ENCODE measurements around the gene ZBTB9.

ZBTB9 gene

DNA sequence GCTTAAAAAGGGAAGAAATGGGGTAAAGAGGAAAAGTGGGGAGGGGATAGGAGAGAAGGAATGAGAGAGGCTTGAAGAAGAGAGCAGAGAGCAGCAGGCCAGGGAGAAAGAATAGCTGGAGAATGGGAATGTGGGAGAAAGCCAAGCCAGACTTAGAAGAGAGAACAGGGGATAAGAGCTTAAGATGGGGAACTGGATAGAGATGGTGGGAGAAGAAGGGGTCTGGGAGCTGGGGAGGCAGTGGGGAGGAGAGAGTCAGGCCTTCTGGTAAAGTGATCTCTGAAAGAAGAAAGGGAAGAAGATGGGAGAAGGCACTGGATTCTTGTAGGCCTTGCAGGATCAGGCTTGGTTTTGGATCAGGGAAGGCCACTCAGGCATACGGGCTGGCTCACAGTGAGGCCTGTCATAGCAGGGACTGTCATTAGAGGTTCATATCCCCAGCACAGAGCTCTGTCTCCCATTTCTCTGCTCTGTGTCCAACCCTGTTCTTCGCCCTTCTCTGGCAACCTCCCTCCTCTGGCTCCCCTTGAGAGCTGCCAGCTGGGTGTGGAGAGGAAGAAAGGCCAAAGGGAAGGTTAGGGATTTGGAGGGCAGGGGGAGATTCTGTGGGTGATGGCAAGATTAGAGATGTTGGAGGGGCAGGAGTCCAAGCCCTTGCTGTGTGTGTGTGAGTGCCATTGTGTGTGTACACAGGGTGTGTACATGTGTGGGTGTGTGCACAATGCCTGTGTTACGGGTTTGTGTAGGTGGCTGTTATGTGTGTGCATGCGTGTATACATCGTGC lies 25.2 kb upstream of the ZBTB9 start:
- TF ChIP-seq Cebpa-rat (IDR thresholded peaks at IDR 0.05) = no peak
- Histone ChIP-seq H3K27ac (peak overlapping the region in 6 of 11 experiments; percentile 6 to 70 (median 44); a peak in 9 of 22 replicates), H3K27me3 (no peaks in the 10 kb centered on the region), H3K36me3 (peaks cover 0 to 2% (median 0%) of the 10 kb centered on the region in 11 experiments; a peak in 1 of 22 replicates), H3K4me1 (peaks cover 75 to 84% (median 78%) of the 10 kb centered on the region in 10 experiments), H3K4me3 (peak overlapping the region in 9 of 10 experiments; percentile 64 to 80 (median 72); a peak in 17 of 20 replicates), H3K9ac (peak overlapping the region in 10 of 11 experiments; percentile 38 to 82 (median 70); a peak in 16 of 22 replicates), H4K20me1 (peaks cover 0 to 14% (median 0%) of the 10 kb centered on the region in 11 experiments; a peak in 4 of 22 replicates), H3K4me2 (peak overlapping the region; percentile 83 to 100 (median 98)), H3K9me3 (replicated peaks in 1 of 11) (no peaks in the 10 kb centered on the region)

DNA sequence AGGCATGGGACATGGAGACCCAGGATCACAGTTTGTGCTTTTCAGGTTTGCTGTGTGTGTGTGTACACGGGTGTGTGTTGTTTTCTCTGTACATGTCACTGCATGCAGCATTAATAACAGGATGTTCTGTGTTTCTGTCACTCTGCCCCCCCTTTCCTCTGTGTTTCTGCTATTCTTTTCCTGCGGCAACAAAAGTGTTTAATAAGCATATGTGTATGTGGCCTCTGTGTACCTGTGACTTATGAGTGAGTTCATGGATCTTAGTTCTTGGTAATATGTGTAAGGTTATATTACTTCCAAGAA lies 24.7 kb upstream of the ZBTB9 start:
- no peak for TF ChIP-seq Cebpa-rat (IDR thresholded peaks at IDR 0.05)
- Histone ChIP-seq H3K9me3 (replicated peaks in 1 of 11) (no peaks in the 10 kb centered on the region), H3K27ac (peak overlapping the region in 3 of 11 experiments; percentile 66 to 70 (median 69); a peak in 1 of 22 replicates), H4K20me1 (peaks cover 0 to 14% (median 0%) of the 10 kb centered on the region in 11 experiments; a peak in 4 of 22 replicates), H3K4me2 (peak overlapping the region; percentile 83 to 100 (median 98)), H3K9ac (peak overlapping the region in 7 of 11 experiments; percentile 39 to 82 (median 74); a peak in 10 of 22 replicates), H3K4me1 (peaks cover 75 to 84% (median 78%) of the 10 kb centered on the region in 10 experiments), H3K27me3 (no peaks in the 10 kb centered on the region), H3K36me3 (peaks cover 0 to 7% (median 3%) of the 10 kb centered on the region in 11 experiments; a peak in 8 of 22 replicates), H3K4me3 (peak overlapping the region in 3 of 10 experiments; percentile 72 to 74 (median 73); a peak in 4 of 20 replicates)

DNA sequence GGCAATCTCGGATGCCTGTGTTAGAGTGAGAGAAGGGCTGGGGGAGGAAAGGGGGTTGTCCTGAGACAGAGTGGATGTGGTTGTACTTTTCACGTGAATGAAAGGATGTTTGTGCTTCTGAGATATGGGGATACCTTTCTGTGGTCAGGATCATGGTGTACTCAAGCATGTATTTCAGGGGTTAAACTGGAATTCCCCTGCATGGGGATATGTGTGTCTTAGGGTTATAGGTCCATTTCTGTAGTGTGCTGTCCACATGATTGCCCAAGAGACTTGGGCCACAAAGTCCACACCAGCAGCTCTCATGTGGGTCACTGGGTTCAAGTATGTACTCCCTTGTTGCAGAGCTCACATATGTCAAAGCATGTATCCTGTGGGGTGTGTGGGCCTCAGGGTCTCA lies 24.0 kb upstream of the ZBTB9 start:
- H3K9ac ChIP-seq = peak overlapping the region in 5 of 11 experiments; percentile 1 to 82 (median 71); a peak in 8 of 22 replicates
- peaks cover 0 to 14% (median 0%) of the 10 kb centered on the region in 11 experiments; a peak in 4 of 22 replicates for H4K20me1 ChIP-seq
- peaks cover 3 to 12% (median 9%) of the 10 kb centered on the region in 11 experiments; a peak in 21 of 22 replicates for H3K36me3 ChIP-seq
- H3K9me3 ChIP-seq (replicated peaks in 1 of 11) = no peaks in the 10 kb centered on the region
- peak overlapping the region in 5 of 11 experiments; percentile 16 to 64 (median 28); a peak in 7 of 22 replicates for H3K27ac ChIP-seq
- peaks cover 72 to 83% (median 78%) of the 10 kb centered on the region in 10 experiments for H3K4me1 ChIP-seq
- no peak for TF ChIP-seq Cebpa-rat (IDR thresholded peaks at IDR 0.05)
- H3K4me2 ChIP-seq = peak overlapping the region; percentile 83 to 100 (median 98)
- H3K27me3 ChIP-seq = no peaks in the 10 kb centered on the region
- H3K4me3 ChIP-seq = peak overlapping the region in 5 of 10 experiments; percentile 4 to 63 (median 58); a peak in 6 of 20 replicates

DNA sequence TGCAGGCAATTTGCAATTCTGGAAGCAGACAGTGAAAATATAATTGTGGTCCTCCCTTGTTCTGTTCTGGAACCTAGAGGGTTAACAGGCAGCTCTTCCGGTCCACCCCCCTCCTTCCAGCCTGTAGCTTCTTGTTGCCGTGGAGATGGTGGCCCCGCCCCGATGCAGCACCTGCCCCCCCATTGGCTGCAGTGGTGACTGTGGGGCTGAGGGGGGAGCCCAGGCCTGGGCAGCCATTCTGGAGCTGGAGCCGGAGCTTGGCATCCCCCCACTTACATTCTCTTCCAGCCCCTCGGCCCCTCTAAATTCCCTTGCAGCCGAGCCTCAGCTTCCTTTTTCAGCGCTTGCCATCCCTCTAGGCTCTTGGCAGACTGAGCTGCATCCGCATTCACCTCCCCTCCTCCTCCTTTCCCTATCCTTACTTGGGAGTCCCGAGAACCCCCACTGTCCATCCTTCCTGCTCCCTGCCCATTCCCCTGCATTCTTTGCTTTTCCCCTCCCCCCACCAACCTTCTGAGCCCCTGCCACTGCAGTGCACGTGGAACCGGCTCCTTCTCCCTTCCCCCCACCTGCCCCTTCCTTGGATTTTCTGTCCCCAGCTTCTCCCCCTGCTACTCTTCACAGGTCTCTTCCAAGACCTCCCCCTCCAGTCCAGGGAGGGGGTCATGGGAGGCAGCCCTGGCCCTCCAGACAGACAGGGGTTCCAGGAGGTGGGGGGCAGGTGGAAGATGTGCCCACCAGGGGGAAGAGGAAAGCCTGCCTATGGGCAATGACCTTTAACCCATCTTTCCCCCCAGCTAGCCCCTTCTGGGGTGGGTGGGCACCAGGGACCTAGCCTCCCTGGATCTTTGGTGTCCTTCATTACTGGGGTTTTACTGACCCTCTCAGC lies 23.1 kb upstream of the ZBTB9 start:
- Histone ChIP-seq H3K27ac (peak overlapping the region; percentile 23 to 80 (median 69); a peak in 21 of 22 replicates), H3K4me2 (peak overlapping the region; percentile 83 to 100 (median 98)), H3K27me3 (no peaks in the 10 kb centered on the region), H3K9ac (peak overlapping the region; percentile 52 to 76 (median 71); a peak in 21 of 22 replicates), H3K9me3 (replicated peaks in 1 of 11) (no peaks in the 10 kb centered on the region), H4K20me1 (peaks cover 0 to 14% (median 0%) of the 10 kb centered on the region in 11 experiments; a peak in 4 of 22 replicates), H3K4me3 (peak overlapping the region; percentile 32 to 71 (median 60)), H3K36me3 (peaks cover 11 to 20% (median 18%) of the 10 kb centered on the region in 11 experiments), H3K4me1 (peaks cover 71 to 86% (median 79%) of the 10 kb centered on the region in 10 experiments)
- TF ChIP-seq Cebpa-rat (IDR thresholded peaks at IDR 0.05) = no peak

DNA sequence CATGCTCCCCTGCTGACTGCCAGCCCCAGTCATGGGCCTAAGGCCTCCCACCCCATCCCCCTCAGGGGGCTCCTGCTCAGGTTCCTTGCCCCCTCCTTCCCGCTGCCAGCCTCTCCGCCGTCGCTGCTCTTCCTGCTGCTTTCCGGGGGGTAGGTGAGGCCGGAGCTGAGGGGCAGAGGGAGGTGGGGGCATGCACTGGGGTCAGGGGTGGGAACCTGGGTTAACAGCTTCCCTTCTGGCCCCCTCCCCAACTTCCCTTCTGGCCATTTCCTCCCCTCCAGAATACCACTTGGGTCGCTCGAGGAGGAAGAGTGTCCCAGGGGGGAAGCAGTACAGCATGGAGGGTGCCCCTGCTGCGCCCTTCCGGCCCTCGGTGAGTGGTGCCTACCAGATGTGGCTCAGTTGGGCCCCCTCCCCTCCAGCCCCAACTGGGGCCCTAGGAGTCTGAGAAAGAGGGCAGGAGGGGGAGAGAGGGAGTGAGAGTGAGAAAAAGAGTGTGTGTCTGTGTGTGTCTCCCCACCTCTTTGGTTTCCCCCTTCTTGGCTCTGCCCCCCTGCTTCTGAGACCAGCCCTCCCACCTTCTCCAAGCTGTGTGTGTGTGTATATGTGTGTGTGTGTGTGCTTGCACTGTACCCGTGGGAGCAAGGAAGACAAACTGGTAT lies 22.4 kb upstream of the ZBTB9 start:
- no peaks in the 10 kb centered on the region for H3K27me3 ChIP-seq
- no peaks in the 10 kb centered on the region for H3K9me3 ChIP-seq (replicated peaks in 1 of 11)
- no peak for TF ChIP-seq Cebpa-rat (IDR thresholded peaks at IDR 0.05)
- H3K36me3 ChIP-seq = peaks cover 18 to 28% (median 25%) of the 10 kb centered on the region in 11 experiments
- peaks cover 0 to 14% (median 0%) of the 10 kb centered on the region in 11 experiments; a peak in 4 of 22 replicates for H4K20me1 ChIP-seq
- peak overlapping the region; percentile 52 to 76 (median 71); a peak in 21 of 22 replicates for H3K9ac ChIP-seq
- H3K4me1 ChIP-seq = peaks cover 67 to 80% (median 77%) of the 10 kb centered on the region in 10 experiments
- H3K4me3 ChIP-seq = peak overlapping the region; percentile 32 to 71 (median 60)
- H3K27ac ChIP-seq = peak overlapping the region; percentile 23 to 80 (median 69); a peak in 21 of 22 replicates
- peak overlapping the region; percentile 83 to 100 (median 98) for H3K4me2 ChIP-seq

DNA sequence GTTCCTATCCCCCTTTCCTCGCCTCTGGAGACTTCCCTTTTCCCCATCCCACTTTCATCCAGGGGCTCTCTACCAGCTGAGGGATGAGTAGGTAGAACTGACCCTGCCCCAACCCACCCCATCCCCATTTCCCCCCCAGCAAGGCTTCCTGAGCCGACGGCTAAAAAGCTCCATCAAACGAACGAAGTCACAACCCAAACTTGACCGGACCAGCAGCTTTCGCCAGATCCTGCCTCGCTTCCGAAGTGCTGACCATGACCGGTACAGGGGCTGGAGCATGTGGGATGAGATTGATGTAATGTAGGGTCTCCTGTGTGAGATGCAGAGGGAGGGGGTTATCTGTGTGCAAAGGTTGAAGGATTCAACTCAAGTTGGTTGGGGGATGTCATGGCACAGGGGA lies 21.8 kb upstream of the ZBTB9 start:
- peak overlapping the region in 10 of 11 experiments; percentile 52 to 76 (median 71); a peak in 18 of 22 replicates for H3K9ac ChIP-seq
- H3K27ac ChIP-seq = peak overlapping the region in 10 of 11 experiments; percentile 23 to 80 (median 71); a peak in 15 of 22 replicates
- peak overlapping the region in 9 of 10 experiments; percentile 44 to 71 (median 61); a peak in 17 of 20 replicates for H3K4me3 ChIP-seq
- no peaks in the 10 kb centered on the region for H3K27me3 ChIP-seq
- peaks cover 24 to 34% (median 31%) of the 10 kb centered on the region in 11 experiments for H3K36me3 ChIP-seq
- no peak for TF ChIP-seq Cebpa-rat (IDR thresholded peaks at IDR 0.05)
- H4K20me1 ChIP-seq = peaks cover 0 to 14% (median 0%) of the 10 kb centered on the region in 11 experiments; a peak in 4 of 22 replicates
- peak overlapping the region; percentile 83 to 100 (median 98) for H3K4me2 ChIP-seq
- H3K9me3 ChIP-seq (replicated peaks in 1 of 11) = no peaks in the 10 kb centered on the region
- peaks cover 61 to 75% (median 72%) of the 10 kb centered on the region in 10 experiments for H3K4me1 ChIP-seq

DNA sequence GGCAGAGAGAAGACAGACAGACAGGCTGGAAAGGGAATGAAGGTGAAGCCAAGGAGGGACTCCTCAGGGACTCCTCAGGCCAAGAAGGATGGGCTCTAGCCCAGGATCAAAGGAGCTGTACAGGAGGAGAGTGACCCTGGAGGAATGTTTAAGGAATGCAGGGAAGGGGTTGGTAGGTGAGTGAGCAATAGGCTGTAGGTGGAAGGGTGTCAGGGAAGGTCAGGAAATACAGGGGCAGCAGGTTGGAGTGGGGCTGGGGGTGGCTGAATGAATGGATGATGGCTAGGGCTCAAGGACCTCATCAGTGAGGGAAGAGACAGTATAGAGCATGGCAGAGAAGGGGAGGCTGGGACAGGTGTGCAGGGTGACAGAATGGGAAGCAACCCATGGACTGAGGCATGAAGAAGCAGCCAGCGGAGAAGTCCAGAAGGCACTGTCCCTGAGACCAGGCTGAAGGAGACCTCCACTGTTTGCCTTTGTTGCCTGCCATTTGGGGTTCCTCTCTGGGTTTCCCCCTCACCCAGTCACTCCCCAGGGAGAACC lies 21.3 kb upstream of the ZBTB9 start:
- Histone ChIP-seq H3K9me3 (replicated peaks in 1 of 11) (no peaks in the 10 kb centered on the region), H3K9ac (peak overlapping the region in 5 of 11 experiments; percentile 23 to 76 (median 48); a peak in 7 of 22 replicates), H3K27me3 (no peaks in the 10 kb centered on the region), H3K27ac (peak overlapping the region in 3 of 11 experiments; percentile 7 to 80 (median 74); a peak in 6 of 22 replicates), H4K20me1 (peaks cover 0 to 14% (median 0%) of the 10 kb centered on the region in 11 experiments; a peak in 4 of 22 replicates), H3K4me2 (peak overlapping the region; percentile 83 to 100 (median 98)), H3K36me3 (peaks cover 27 to 38% (median 34%) of the 10 kb centered on the region in 11 experiments), H3K4me3 (peak overlapping the region in 8 of 10 experiments; percentile 29 to 63 (median 56); a peak in 14 of 20 replicates), H3K4me1 (peaks cover 61 to 74% (median 72%) of the 10 kb centered on the region in 10 experiments)
- no peak for TF ChIP-seq Cebpa-rat (IDR thresholded peaks at IDR 0.05)

All from BLaER1 treated with 17β-estradiol and CSF1 and Interleukin-3, amounts not matched to agents 10 nM and 100 nM (cell line).